HCT116 (cell line): ENCODE results near the gene GYS1.

ENCODE experiments used
- EZH2 ChIP-seq: fragments of 200-600 bp; sonication (generic); IDR thresholded peaks from 2 replicates; pipeline ENCODE4 v1.6.1; 2017; ENCODE audit warnings: antibody characterized with exemption, mixed run types
- TF ChIP-seq, protein P1 (sequence below), 3 experiments: fragments of 200-600 bp in 1 of 3; sonication (generic) in 1 of 3; IDR thresholded peaks in 2 of 3; conservative IDR thresholded peaks in 1 of 3; 2 replicates each; pipeline ENCODE4 v1.5.1; 2012 to 2017; ENCODE audit warnings: low read depth in 2 of 3, low read length in 2 of 3, antibody characterized with exemption in 1 of 3, borderline replicate concordance in 1 of 3, control low read depth in 1 of 3, mild to moderate bottlenecking in 1 of 3, mixed read lengths in 1 of 3, mixed run types in 1 of 3, moderate library complexity in 1 of 3; ENCODE audit not compliant: insufficient read depth in 1 of 3

DNA sequence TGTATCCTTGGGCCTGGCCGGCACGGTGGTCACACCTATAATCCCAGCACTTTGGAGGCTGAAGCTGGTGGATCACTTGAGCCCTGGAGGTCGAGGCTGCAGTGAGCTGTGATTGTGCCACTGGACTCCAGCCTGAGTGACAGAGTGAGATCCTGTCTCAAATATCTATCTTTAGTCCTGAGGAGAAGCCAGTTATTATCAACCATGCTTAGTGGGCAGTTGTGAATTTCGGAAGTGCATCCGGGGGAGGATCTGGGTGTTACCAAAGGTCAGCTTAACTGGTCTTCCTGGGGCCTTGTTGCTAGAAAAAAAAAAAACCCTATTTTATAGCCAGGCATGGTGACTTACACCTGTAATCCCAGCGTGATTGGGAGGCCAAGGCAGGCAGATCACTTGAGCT lies 50.0 kb downstream of the GYS1 start:
- TF ChIP-seq EZH2 = no peak
- TF ChIP-seq, protein P1, sequence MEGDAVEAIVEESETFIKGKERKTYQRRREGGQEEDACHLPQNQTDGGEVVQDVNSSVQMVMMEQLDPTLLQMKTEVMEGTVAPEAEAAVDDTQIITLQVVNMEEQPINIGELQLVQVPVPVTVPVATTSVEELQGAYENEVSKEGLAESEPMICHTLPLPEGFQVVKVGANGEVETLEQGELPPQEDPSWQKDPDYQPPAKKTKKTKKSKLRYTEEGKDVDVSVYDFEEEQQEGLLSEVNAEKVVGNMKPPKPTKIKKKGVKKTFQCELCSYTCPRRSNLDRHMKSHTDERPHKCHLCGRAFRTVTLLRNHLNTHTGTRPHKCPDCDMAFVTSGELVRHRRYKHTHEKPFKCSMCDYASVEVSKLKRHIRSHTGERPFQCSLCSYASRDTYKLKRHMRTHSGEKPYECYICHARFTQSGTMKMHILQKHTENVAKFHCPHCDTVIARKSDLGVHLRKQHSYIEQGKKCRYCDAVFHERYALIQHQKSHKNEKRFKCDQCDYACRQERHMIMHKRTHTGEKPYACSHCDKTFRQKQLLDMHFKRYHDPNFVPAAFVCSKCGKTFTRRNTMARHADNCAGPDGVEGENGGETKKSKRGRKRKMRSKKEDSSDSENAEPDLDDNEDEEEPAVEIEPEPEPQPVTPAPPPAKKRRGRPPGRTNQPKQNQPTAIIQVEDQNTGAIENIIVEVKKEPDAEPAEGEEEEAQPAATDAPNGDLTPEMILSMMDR (IDR thresholded peaks at IDR 0.05 in 2 of 3, conservative IDR thresholded peaks at IDR 0.05 in 1 of 3; ENCODE audit: borderline replicate concordance in 1 of 3, insufficient read depth in 1 of 3, low read depth in 2 of 3, low read length in 2 of 3) = no peak
